OCI-LY7 (cell line): ENCODE data around the gene DNAH17. TPM values are rescaled to one million over a fixed set of nuclear protein-coding genes. Genes with fewer than 3 reads are reported as not detected.
A peak's percentile ranks its signal among the peaks of the same experiment; 100 is the strongest.

Experiments
- BruUV-seq: library from RNA; stranded (reverse); fragments of 400-500 nt; replicated peaks from 2 replicates; lab custom pipeline; 2021; lab: Mats Ljungman, UMichigan
- CTCF ChIA-PET: fragments of 300-600 bp; sonication (Branson Sonifier 250); formaldehyde crosslinking; loops from one replicate; lab custom pipeline; 2022; ENCODE audit warnings: antibody characterized with exemption; ENCODE audit not compliant: unreplicated experiment; lab: Charles Lee
- POLR2A ChIA-PET: fragments of 300-600 bp; sonication (Branson Sonifier 250); formaldehyde crosslinking; loops from one replicate; lab custom pipeline; 2022; ENCODE audit warnings: antibody characterized with exemption; lab: Charles Lee
- DNase-seq: peaks from one replicate; pipeline ENCODE4 v3.0.0-alpha.2; 2015; ENCODE audit warnings: low spot score
- H2AFZ ChIP-seq: fragments of 200-600 bp; sonication (generic), shearing (Covaris generic); 2 replicates; pipeline ENCODE4 v1.6.1; 2014; ENCODE audit warnings: mild to moderate bottlenecking, antibody characterized with exemption, low read length, moderate library complexity
- H3K27ac ChIP-seq: fragments of 200-600 bp; sonication (generic); 2 replicates; pipeline ENCODE4 v1.5.1; 2014; ENCODE audit warnings: mixed run types, low read depth, mild to moderate bottlenecking, moderate library complexity, low read length, inconsistent platforms; ENCODE audit not compliant: poor library complexity, severe bottlenecking
- H3K36me3 ChIP-seq: fragments of 200-600 bp; sonication (generic); 2 replicates; pipeline ENCODE4 v1.6.1; 2014; ENCODE audit warnings: mild to moderate bottlenecking, antibody characterized with exemption, low read length, moderate library complexity, mixed read lengths; ENCODE audit not compliant: insufficient read depth
- H3K4me1 ChIP-seq: fragments of 200-600 bp; sonication (generic); 2 replicates; pipeline ENCODE4 v1.5.1; 2014; ENCODE audit warnings: mild to moderate bottlenecking, low read length; ENCODE audit not compliant: insufficient read depth, poor library complexity, severe bottlenecking
- H3K4me2 ChIP-seq: fragments of 200-600 bp; sonication (generic); 2 replicates; pipeline ENCODE4 v1.6.1; 2014; ENCODE audit warnings: mild to moderate bottlenecking, low read length
- H3K4me3 ChIP-seq: fragments of 200-600 bp; sonication (generic); 2 replicates; pipeline ENCODE4 v1.5.1; 2014; ENCODE audit warnings: mild to moderate bottlenecking, low read depth, low read length; ENCODE audit not compliant: poor library complexity, severe bottlenecking
- H3K79me2 ChIP-seq: fragments of 200-600 bp; sonication (generic); 2 replicates; pipeline ENCODE4 v1.6.1; 2016; ENCODE audit warnings: low read depth, mild to moderate bottlenecking, low read length, moderate library complexity, mixed read lengths; ENCODE audit not compliant: insufficient read depth
- H3K9me2 ChIP-seq: fragments of 200-600 bp; sonication (generic); 2 replicates; pipeline ENCODE4 v1.6.1; 2016; ENCODE audit warnings: mild to moderate bottlenecking, low read length, mixed read lengths; ENCODE audit not compliant: insufficient read depth
- H3K9me3 ChIP-seq: fragments of 200-600 bp; sonication (generic); 2 replicates; pipeline ENCODE4 v1.6.1; 2014; ENCODE audit warnings: mild to moderate bottlenecking, mixed run types, low read length, mixed read lengths
- H4K20me1 ChIP-seq: fragments of 200-600 bp; sonication (generic); 2 replicates; pipeline ENCODE4 v1.6.1; 2014; ENCODE audit warnings: mild to moderate bottlenecking, antibody characterized with exemption, low read length, moderate library complexity, mixed read lengths; ENCODE audit not compliant: insufficient read depth
- CTCF ChIP-seq: fragments of 200-600 bp; sonication (generic); conservative IDR thresholded peaks from 2 replicates; pipeline ENCODE4 v1.5.1; 2014; ENCODE audit warnings: mild to moderate bottlenecking, antibody characterized with exemption, low read length, moderate library complexity, mixed read lengths
- EZH2phosphoT487 ChIP-seq: fragments of 200-600 bp; sonication (generic); IDR thresholded peaks from 2 replicates; pipeline ENCODE4 v1.6.1; 2018; ENCODE audit warnings: low read depth, borderline replicate concordance, mild to moderate bottlenecking, mixed run types, antibody characterized with exemption, low read length, moderate library complexity, mixed read lengths
- intact Hi-C: fragments of 100-400 bp; cut with micrococcal nuclease; formaldehyde crosslinking; loops from one replicate; pipeline ENCODE4 v1.10.0; 2022; ENCODE audit not compliant: unreplicated experiment
- total RNA-seq, 2 experiments: library from RNA; depleted of rRNA in 1 of 2; stranded (reverse); fragments of >200 nt in 1 of 2; shearing (Covaris generic) in 1 of 2; gene quantifications; 2 replicates each; pipeline ENCODE4 v1.2.3, GENCODE V29; 2014 to 2022

Gene DNAH17
- total RNA-seq, 2 experiments from 2014 or later, result 0.89 to 1.1 TPM

DNA sequence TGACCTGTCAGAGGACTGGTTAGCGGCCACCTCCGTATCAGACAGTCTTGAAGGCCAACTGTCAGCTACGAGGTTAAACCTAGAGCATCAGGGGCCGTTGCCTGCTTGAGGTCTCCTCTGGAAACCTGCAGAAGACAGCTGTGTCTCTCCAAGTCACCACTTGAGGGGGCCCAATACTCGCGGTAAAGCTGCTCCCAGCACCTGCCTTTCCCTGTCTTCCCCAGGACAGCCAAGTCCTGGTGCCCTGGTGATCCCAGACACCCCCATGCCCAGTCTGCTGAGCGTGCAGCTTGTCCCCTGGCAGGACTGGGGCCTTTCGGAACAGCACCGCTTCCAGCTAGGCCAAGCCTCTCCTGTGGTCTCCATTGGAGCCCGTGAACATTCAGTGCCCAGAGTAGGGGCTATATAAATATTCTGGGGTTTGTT, 80.1 kb downstream of the DNAH17 start:
- POLR2A ChIA-PET, result no interaction called here
- TF ChIP-seq EZH2phosphoT487, result no peak
- peak; percentile 91 for TF ChIP-seq CTCF
- no peaks in the 10 kb centered on the region for H3K79me2 ChIP-seq

DNA sequence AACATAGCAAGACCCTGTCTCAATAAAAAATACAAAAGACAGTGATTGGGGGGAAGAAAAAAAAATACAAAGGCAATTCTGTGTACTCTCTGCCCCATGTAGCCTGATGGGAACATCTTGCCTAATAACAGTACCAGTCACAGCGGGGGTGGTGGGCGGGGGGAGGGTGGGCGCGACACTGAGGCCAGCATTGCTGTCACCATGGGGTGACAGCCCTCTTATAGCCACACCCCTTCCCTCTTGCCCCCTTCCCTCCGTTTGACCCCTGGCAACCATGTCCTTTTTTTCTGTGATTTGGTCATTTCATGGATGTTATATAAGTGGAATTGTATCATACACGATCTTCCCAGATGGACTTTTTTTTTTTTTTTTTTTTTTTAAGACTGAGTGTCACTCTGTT, 80.9 kb downstream of the DNAH17 start:
- TF ChIP-seq CTCF (no peak), EZH2phosphoT487 (no peak)
- Histone ChIP-seq H3K79me2 (no peaks in the 10 kb centered on the region), H3K9me2 (no peaks in the 10 kb centered on the region), H3K4me3 (no peak overlapping the region), H2AFZ (no peak overlapping the region), H3K9me3 (no peaks in the 10 kb centered on the region), H3K4me2 (no peak overlapping the region), H3K27ac (no peak overlapping the region), H3K36me3 (no peaks in the 10 kb centered on the region), H3K4me1 (no peaks in the 10 kb centered on the region), H4K20me1 (no peaks in the 10 kb centered on the region)
- POLR2A ChIA-PET, result no interaction called here
- DNase-seq, result no peak
- CTCF ChIA-PET, result interaction anchor here (1.0 kb wide), 1 partner anchor 334 kb away, joined by 3 read pairs; no protein-coding TSS in a partner anchor
- intact Hi-C loops, result loop anchor here (5.0 kb wide), 3 partner anchors 76 to 346 kb away; partner anchors contain the start of gene USP36
- no TSS peak for BruUV-seq

More for the DNA sequence above, 80.1 kb downstream of the DNAH17 start:
- Histone ChIP-seq H4K20me1 (no peaks in the 10 kb centered on the region), H3K4me2 (no peak overlapping the region), H3K36me3 (no peaks in the 10 kb centered on the region), H3K9me2 (no peaks in the 10 kb centered on the region), H3K9me3 (no peaks in the 10 kb centered on the region), H3K27ac (no peak overlapping the region), H3K4me1 (no peaks in the 10 kb centered on the region), H3K4me3 (no peak overlapping the region), H2AFZ (no peak overlapping the region)
- peak; percentile 77 for DNase-seq
- BruUV-seq, result no TSS peak
- CTCF ChIA-PET, result interaction anchor here (0.6 to 1.0 kb wide), 2 partner anchors 16 to 333 kb away, joined by 3 read pairs; no protein-coding TSS in a partner anchor
- intact Hi-C loops, result loop anchor here (1.0 to 5.0 kb wide), 6 partner anchors 75 to 474 kb away; partner anchors contain the start of gene USP36

GRCh38 chr17:78495634-78496033, 81.6 kb downstream of the DNAH17 start:
- H3K4me2 ChIP-seq, result no peak overlapping the region
- H3K4me1 ChIP-seq, result no peaks in the 10 kb centered on the region
- H4K20me1 ChIP-seq, result no peaks in the 10 kb centered on the region
- intact Hi-C loops, result loop anchor here (5.0 kb wide), 3 partner anchors 77 to 347 kb away; partner anchors contain the start of gene USP36
- no peak overlapping the region for H2AFZ ChIP-seq
- H3K36me3 ChIP-seq, result no peaks in the 10 kb centered on the region
- H3K79me2 ChIP-seq, result no peaks in the 10 kb centered on the region
- POLR2A ChIA-PET, result interaction anchor here (0.7 kb wide), 1 partner anchor 196 kb away, joined by 3 read pairs; no protein-coding TSS in a partner anchor
- H3K27ac ChIP-seq, result no peak overlapping the region
- DNase-seq, result no peak
- H3K9me2 ChIP-seq, result no peaks in the 10 kb centered on the region
- no peak overlapping the region for H3K4me3 ChIP-seq
- no peaks in the 10 kb centered on the region for H3K9me3 ChIP-seq
- BruUV-seq, result no TSS peak
- CTCF ChIA-PET, result no interaction called here
- TF ChIP-seq CTCF (no peak), EZH2phosphoT487 (no peak)
